SU-DHL-6 (cell line): ENCODE measurements around the gene EIF6.

Experiments
- CTCF ChIP-seq: fragments of 200-600 bp; sonication (generic); IDR thresholded peaks from one replicate; pipeline ENCODE4 v1.5.1; 2017; ENCODE audit warnings: antibody characterized with exemption, mild to moderate bottlenecking, low read length, moderate library complexity; ENCODE audit not compliant: insufficient read depth, poor library complexity, severe bottlenecking
- EZH2phosphoT487 ChIP-seq: fragments of 200-600 bp; sonication (generic), shearing (Covaris generic); conservative IDR thresholded peaks from 2 replicates; pipeline ENCODE4 v1.6.1; 2018; ENCODE audit warnings: mild to moderate bottlenecking, antibody characterized with exemption, low read length, moderate library complexity, mixed read lengths

DNA sequence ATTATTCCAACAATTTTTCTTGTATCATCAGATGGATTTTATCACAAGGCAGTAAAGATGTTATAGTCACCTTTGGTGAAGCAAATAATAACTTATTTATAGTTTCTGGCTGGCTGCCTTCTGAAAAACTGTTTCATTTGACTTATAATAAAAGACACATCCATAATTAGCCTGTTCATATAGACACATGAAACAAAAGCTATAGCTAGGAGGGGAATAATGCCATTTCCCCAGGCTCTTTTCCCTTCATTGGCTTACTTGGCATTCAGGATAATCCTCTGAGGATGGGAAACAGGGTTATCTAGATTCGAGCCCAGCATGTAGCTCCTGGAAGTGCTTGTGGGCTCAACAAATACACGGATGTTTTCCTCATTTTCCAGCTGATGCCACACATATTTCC, 40.6 kb downstream of the EIF6 start:
- TF ChIP-seq CTCF: no peak
- no peak for TF ChIP-seq EZH2phosphoT487
